NCI-H1436 treated with DMSO at 0.1 percent for 48 hours (cell line): ENCODE results near the gene PTPN22.
A peak's percentile ranks its signal among the peaks of the same experiment; 100 is the strongest.

Source experiments
- DNase-seq: peaks from one replicate; lab custom pipeline; 2025; lab: John Stamatoyannopoulos, UW

Gene PTPN22

GRCh38 chr1:113850127-113850796 is 21.2 kb downstream of the PTPN22 start:
- DNase-seq = no peak

GRCh38 chr1:113849072-113849471 is 22.4 kb downstream of the PTPN22 start:
- DNase-seq = no peak

- no peak for DNase-seq
Measured at GRCh38 chr1:113846391-113847035, 25.0 kb downstream of the PTPN22 start.

GRCh38 chr1:113836534-113836933 is 35.0 kb downstream of the PTPN22 start:
- no peak for DNase-seq

GRCh38 chr1:113835686-113836290 is 35.7 kb downstream of the PTPN22 start:
- no peak for DNase-seq

- DNase-seq = no peak
Measured at GRCh38 chr1:113834716-113835115, 36.8 kb downstream of the PTPN22 start.

GRCh38 chr1:113830039-113830438 is 41.5 kb downstream of the PTPN22 start:
- DNase-seq = no peak

- DNase-seq = no peak
Measured at GRCh38 chr1:113821916-113822315, 49.6 kb downstream of the PTPN22 start.

GRCh38 chr1:113818578-113818977 is 52.9 kb downstream of the PTPN22 start:
- DNase-seq = no peak

- no peak for DNase-seq
Measured at GRCh38 chr1:113813218-113813617, 58.3 kb downstream of the PTPN22 start.

- no peak for DNase-seq
Measured at GRCh38 chr1:113812661-113813135, 58.8 kb downstream of the PTPN22 start.

- peak; percentile 96 for DNase-seq
Measured at GRCh38 chr1:113811888-113812660, 59.4 kb downstream of the PTPN22 start, which contains the start of gene RSBN1. Gene RSBN1 (minus strand): TSS chr1:113812476. CDS start chr1:113812412, 64 bp downstream.

- no peak for DNase-seq
Measured at GRCh38 chr1:113811156-113811887, 60.2 kb downstream of the PTPN22 start.

GRCh38 chr1:113809670-113810602 is 61.6 kb downstream of the PTPN22 start:
- no peak for DNase-seq

- no peak for DNase-seq
Measured at GRCh38 chr1:113808450-113809195, 62.9 kb downstream of the PTPN22 start.

GRCh38 chr1:113805639-113806038 is 65.9 kb downstream of the PTPN22 start:
- no peak for DNase-seq

- no peak for DNase-seq
Measured at GRCh38 chr1:113805256-113805531, 66.3 kb downstream of the PTPN22 start.

- no peak for DNase-seq
Measured at GRCh38 chr1:113804421-113805255, 66.9 kb downstream of the PTPN22 start.

- no peak for DNase-seq
Measured at GRCh38 chr1:113802367-113803007, 69.0 kb downstream of the PTPN22 start.
